GM04504 (cell line): ENCODE results near the gene JMJD1C.

Experiments used
- DNase-seq: peaks from one replicate; pipeline ENCODE4 v3.0.0-alpha.2; 2012; ENCODE audit warnings: low read depth

JMJD1C gene

GRCh38 chr10:63210611-63211196 is 255.1 kb downstream of the JMJD1C start:
- no peak for DNase-seq

GRCh38 chr10:63209705-63210104 is 256.1 kb downstream of the JMJD1C start:
- no peak for DNase-seq

- DNase-seq, result no peak
These were observed 256.8 kb downstream of the JMJD1C start for GRCh38 chr10:63208986-63209385.

- peak; percentile 74 for DNase-seq
These were observed 258.6 kb downstream of the JMJD1C start for GRCh38 chr10:63206997-63207811.

GRCh38 chr10:63206576-63206975 is 259.2 kb downstream of the JMJD1C start:
- no peak for DNase-seq

- no peak for DNase-seq
These were observed 260.4 kb downstream of the JMJD1C start for GRCh38 chr10:63205421-63205820.

GRCh38 chr10:63204667-63205391 is 260.9 kb downstream of the JMJD1C start:
- DNase-seq, result no peak

- no peak for DNase-seq
These were observed 264.7 kb downstream of the JMJD1C start for GRCh38 chr10:63201118-63201517.

- DNase-seq, result no peak
These were observed 265.3 kb downstream of the JMJD1C start for GRCh38 chr10:63200431-63200830.

GRCh38 chr10:63199716-63200115 is 266.1 kb downstream of the JMJD1C start:
- no peak for DNase-seq

- peak; percentile 43 for DNase-seq
These were observed 268.3 kb downstream of the JMJD1C start for GRCh38 chr10:63197344-63198092.

GRCh38 chr10:63192826-63193225 is 273.0 kb downstream of the JMJD1C start:
- no peak for DNase-seq

GRCh38 chr10:63175534-63175933 is 290.2 kb downstream of the JMJD1C start:
- no peak for DNase-seq

- DNase-seq, result no peak
These were observed 292.1 kb downstream of the JMJD1C start for GRCh38 chr10:63173468-63174232.

- no peak for DNase-seq
These were observed 293.9 kb downstream of the JMJD1C start for GRCh38 chr10:63171926-63172325.

GRCh38 chr10:63171255-63171855 is 294.4 kb downstream of the JMJD1C start:
- no peak for DNase-seq

GRCh38 chr10:63169624-63170023 is 296.2 kb downstream of the JMJD1C start:
- DNase-seq, result no peak

- no peak for DNase-seq
These were observed 296.8 kb downstream of the JMJD1C start for GRCh38 chr10:63168821-63169462.

GRCh38 chr10:63166742-63167258 is 299.0 kb downstream of the JMJD1C start:
- DNase-seq, result peak; percentile 51

GRCh38 chr10:63165249-63165648 is 300.5 kb downstream of the JMJD1C start:
- DNase-seq, result no peak
